Prostate gland (tissue), 2 donors: Measurements from ENCODE around the gene YOD1. TPM values are rescaled to one million over a fixed set of nuclear protein-coding genes. Genes with fewer than 3 reads are reported as not detected.

ENCODE experiments used
- DNase-seq: peaks from one replicate; pipeline ENCODE4 v3.0.0-alpha.2; 2019; ENCODE audit warnings: low spot score
- H3K27ac ChIP-seq, 2 donors: fragments of 200-600 bp; sonication (generic); 2 replicates each; pipeline ENCODE4 v1.5.1; 2017 to 2019
- H3K27me3 ChIP-seq: fragments of 200-600 bp; sonication (generic); replicated peaks from 2 replicates; pipeline ENCODE4 v1.5.1; 2019; ENCODE audit not compliant: insufficient read depth
- H3K36me3 ChIP-seq, 2 donors: fragments of 200-600 bp; sonication (generic); 1 replicate in 1 of 2; 2 replicates in 1 of 2; pipeline versions ENCODE4 v1.5.1 to v1.8.1; 2017 to 2019
- H3K4me1 ChIP-seq: fragments of 200-600 bp; sonication (generic); replicated peaks from 2 replicates; pipeline ENCODE4 v1.5.1; 2019
- H3K4me3 ChIP-seq, 2 donors: fragments of 200-600 bp; sonication (generic); 2 replicates each; pipeline ENCODE4 v1.5.1; 2017 to 2019
- H3K9me3 ChIP-seq: fragments of 200-600 bp; sonication (generic); 2 replicates; pipeline ENCODE4 v1.5.1; 2017
- POLR2A ChIP-seq: fragments of 450-650 bp; IDR thresholded peaks from one replicate; pipeline ENCODE4 v1.6.1; 2016; ENCODE audit warnings: antibody characterized with exemption, mild to moderate bottlenecking
- POLR2AphosphoS5 ChIP-seq: sonication (generic); formaldehyde crosslinking; IDR thresholded peaks from one replicate; pipeline ENCODE4 v1.6.1; 2017; ENCODE audit warnings: antibody characterized with exemption
- WGBS: methylation state at CpG from one replicate; pipeline ENCODE4 v1.1.5; 2018; 5-methylcytosine and 5-hydroxymethylcytosine counted together
- intact Hi-C: fragments of 100-400 bp; cut with DNase I; formaldehyde crosslinking; loops from one replicate; pipeline ENCODE4 v1.14.2; 2022
- total RNA-seq, 2 donors: library from RNA; depleted of rRNA; stranded (reverse); fragments of >200 nt; gene quantifications; one replicate each; pipeline ENCODE4 v1.1.0, GENCODE V29; 2016
- TF ChIP-seq, protein P1 (sequence below), 4 experiments: fragments of 200-600 bp in 2 of 4; fragments of 450-650 bp in 2 of 4; sonication (generic) in 2 of 4; IDR thresholded peaks; 1 replicate in 3 of 4; 2 replicates in 1 of 4; pipeline ENCODE4 v1.5.1; 2016 to 2019; ENCODE audit warnings: antibody characterized with exemption in 4 of 4, mild to moderate bottlenecking in 2 of 4, moderate library complexity in 2 of 4

YOD1 gene
- total RNA-seq, 2 donors from 2014 or later: 6.2 to 10.8 TPM

GRCh38 chr1:207032528-207033017, 18.4 kb downstream of the YOD1 start, which contains the start of gene C1orf116:
Gene C1orf116, minus strand, starts transcription at chr1:207032756. Its CDS starts 5,158 bp downstream, at chr1:207027598.
- Histone ChIP-seq H3K27me3 (no peaks in the 10 kb centered on the region), H3K27ac (peak within 1 kb of the TSS; percentile 85 to 94), H3K36me3 (no peaks in the 10 kb centered on the region), H3K4me3 (peak within 1 kb of the TSS; percentile 41 to 55), H3K9me3 (no peaks in the 10 kb centered on the region), H3K4me1 (peaks cover 3% of the 10 kb centered on the region)
- peak; percentile 90 for TF ChIP-seq POLR2A
- TF ChIP-seq POLR2AphosphoS5: peak; percentile 98
- TF ChIP-seq, protein P1, sequence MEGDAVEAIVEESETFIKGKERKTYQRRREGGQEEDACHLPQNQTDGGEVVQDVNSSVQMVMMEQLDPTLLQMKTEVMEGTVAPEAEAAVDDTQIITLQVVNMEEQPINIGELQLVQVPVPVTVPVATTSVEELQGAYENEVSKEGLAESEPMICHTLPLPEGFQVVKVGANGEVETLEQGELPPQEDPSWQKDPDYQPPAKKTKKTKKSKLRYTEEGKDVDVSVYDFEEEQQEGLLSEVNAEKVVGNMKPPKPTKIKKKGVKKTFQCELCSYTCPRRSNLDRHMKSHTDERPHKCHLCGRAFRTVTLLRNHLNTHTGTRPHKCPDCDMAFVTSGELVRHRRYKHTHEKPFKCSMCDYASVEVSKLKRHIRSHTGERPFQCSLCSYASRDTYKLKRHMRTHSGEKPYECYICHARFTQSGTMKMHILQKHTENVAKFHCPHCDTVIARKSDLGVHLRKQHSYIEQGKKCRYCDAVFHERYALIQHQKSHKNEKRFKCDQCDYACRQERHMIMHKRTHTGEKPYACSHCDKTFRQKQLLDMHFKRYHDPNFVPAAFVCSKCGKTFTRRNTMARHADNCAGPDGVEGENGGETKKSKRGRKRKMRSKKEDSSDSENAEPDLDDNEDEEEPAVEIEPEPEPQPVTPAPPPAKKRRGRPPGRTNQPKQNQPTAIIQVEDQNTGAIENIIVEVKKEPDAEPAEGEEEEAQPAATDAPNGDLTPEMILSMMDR (IDR thresholded peaks at IDR 0.05): no peak
- 4% methylated on average over 1 of the region's 1 CpG for WGBS
- DNase-seq: peak; percentile 93
- intact Hi-C loops: no loop called here

- peak; percentile 95 for DNase-seq
- 40% methylated on average over 7 of the region's 7 CpGs for WGBS
- intact Hi-C loops: no loop called here
Measured at GRCh38 chr1:207031632-207032264, 19.3 kb downstream of the YOD1 start.

DNA sequence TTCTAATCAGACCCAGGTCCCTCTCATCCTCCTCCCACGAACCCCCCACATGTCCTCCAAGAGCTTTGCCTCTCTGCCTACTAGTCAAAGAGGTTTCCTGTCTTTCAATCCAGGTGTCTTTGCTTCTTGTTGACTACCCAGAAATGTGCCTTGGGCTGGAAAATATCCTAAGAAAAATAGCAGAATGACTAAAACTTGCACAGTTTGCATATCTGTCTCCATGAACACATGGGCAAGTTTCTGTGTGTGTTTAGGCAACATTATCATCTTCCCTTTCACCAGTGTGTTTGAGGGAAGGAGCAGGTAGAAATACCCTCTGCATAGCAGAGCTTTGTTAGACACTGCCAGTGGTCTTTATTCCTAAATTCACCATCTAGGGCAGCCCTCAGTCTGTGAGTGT, 20.0 kb downstream of the YOD1 start:
- intact Hi-C loops: no loop called here
- TF ChIP-seq, protein P1 (IDR thresholded peaks at IDR 0.05): no peak
- no peak for TF ChIP-seq POLR2A
- no peak for TF ChIP-seq POLR2AphosphoS5
- Histone ChIP-seq H3K9me3 (no peaks in the 10 kb centered on the region), H3K4me1 (peaks cover 9% of the 10 kb centered on the region), H3K4me3 (peak overlapping the region; percentile 41 to 55), H3K27ac (peak overlapping the region; percentile 85 to 94), H3K27me3 (no peaks in the 10 kb centered on the region), H3K36me3 (no peaks in the 10 kb centered on the region)
- DNase-seq: no peak
- 43% methylated on average over 1 of the region's 1 CpG for WGBS

More at GRCh38 chr1:207031632-207032264, 19.3 kb downstream of the YOD1 start:
- Histone ChIP-seq H3K27ac (peak overlapping the region; percentile 85 to 94), H3K9me3 (no peaks in the 10 kb centered on the region), H3K4me3 (peak overlapping the region; percentile 41 to 55), H3K36me3 (no peaks in the 10 kb centered on the region), H3K27me3 (no peaks in the 10 kb centered on the region), H3K4me1 (peaks cover 4% of the 10 kb centered on the region)
- TF ChIP-seq POLR2A (peak; percentile 54), POLR2AphosphoS5 (peak; percentile 93)
- TF ChIP-seq, protein P1 (IDR thresholded peaks at IDR 0.05): no peak

DNA sequence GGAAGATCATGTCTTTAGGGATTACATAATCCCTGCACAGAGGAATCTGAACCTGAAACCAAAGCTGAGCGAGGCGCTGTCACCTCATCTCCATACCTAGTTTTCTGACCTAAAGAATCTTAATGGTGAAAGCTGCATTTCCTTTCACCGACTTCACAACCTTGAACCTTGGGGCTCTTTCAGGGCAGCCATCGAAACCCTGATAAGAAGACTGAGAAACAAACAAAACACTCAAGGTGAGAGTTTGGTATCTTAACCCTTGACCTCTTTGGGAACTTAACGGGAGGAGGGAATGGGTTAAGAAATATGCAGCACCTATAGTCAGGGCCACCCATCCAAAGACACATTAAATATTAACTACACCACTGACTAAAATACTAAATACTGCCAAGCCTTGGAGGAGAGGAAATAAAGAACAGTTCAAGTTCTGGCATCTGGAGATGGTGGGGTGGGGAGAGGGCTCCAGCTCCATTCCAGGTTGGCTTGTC, 20.4 kb downstream of the YOD1 start:
- Histone ChIP-seq H3K27me3 (no peaks in the 10 kb centered on the region), H3K27ac (peak overlapping the region; percentile 85 to 94)
- 69% methylated on average over 5 of the region's 5 CpGs for WGBS

More for the DNA sequence above, 20.4 kb downstream of the YOD1 start:
- TF ChIP-seq POLR2AphosphoS5: no peak
- TF ChIP-seq POLR2A: no peak
- TF ChIP-seq, protein P1 (IDR thresholded peaks at IDR 0.05): no peak
- no peaks in the 10 kb centered on the region for H3K36me3 ChIP-seq
- no peak for DNase-seq
- no peaks in the 10 kb centered on the region for H3K9me3 ChIP-seq
- H3K4me3 ChIP-seq: peak overlapping the region; percentile 41 to 55
- H3K4me1 ChIP-seq: peaks cover 9% of the 10 kb centered on the region
- intact Hi-C loops: no loop called here
